Lower leg skin (tissue), 3 donors: ENCODE results near the gene GNAI3.

Experiments used
- CTCF ChIP-seq, 3 donors: fragments of 450-650 bp; IDR thresholded peaks; one replicate each; pipeline ENCODE4 v1.5.1; 2016; ENCODE audit warnings: antibody characterized with exemption in 3 of 3, mild to moderate bottlenecking in 3 of 3, moderate library complexity in 2 of 3
- POLR2A ChIP-seq, 2 donors: fragments of 450-650 bp; IDR thresholded peaks; one replicate each; pipeline ENCODE4 v1.6.1; 2016 to 2017; ENCODE audit warnings: antibody characterized with exemption in 2 of 2, mild to moderate bottlenecking in 1 of 2, moderate library complexity in 1 of 2

- TF ChIP-seq CTCF (IDR thresholded peaks at IDR 0.05) (no peak), POLR2A (IDR thresholded peaks at IDR 0.05) (no peak)
These were observed 19.7 kb downstream of the GNAI3 start for GRCh38 chr1:109567877-109568672.
